Stimulated activated CD4-positive, alpha-beta T cell treated with anti-CD3 and anti-CD28 coated beads, Interleukin-15, amount 100 ng/mL, for 48 hours (primary cell): ENCODE results near the gene COLGALT1.

ENCODE experiments used
- DNase-seq, 2 donors: peaks; one replicate each; pipeline ENCODE4 v3.0.0-alpha.2; 2020; ENCODE audit warnings: low read depth in 2 of 2

COLGALT1 gene

DNA sequence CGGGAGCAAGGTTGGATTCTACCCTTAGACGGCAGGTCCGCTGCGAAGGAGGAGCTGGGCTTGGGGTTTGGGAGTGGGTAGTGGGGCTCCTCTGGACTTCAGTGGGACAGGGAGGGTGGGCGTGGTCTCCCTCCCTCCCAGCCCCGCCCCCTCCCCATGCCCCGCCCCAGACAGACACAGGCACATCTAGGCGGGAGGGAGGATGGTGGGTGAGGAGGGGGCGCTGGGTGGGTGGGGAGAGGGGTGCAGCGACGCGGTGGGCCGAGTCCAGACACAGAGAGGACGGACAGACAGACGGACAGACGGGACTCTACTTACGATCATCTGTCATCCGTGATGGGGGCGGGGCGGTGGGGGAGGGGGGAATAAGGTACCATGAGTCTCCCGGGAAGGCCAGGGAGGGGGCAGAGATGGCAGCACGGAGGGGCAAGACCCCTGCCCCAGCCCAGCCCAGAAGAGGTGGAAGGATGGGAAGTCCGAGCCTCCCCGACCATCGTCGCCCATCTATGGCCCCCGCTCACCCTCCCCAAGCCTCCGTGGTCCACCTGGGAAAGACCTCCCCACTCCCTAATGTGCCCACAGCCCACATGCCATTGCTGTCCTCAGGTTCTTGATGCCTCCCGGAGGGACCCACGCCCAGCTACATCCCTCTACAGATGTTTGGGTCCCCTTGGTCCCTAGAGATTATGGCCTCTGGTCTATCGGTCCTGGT, 67.9 kb downstream of the COLGALT1 start:
- DNase-seq: no peak

DNA sequence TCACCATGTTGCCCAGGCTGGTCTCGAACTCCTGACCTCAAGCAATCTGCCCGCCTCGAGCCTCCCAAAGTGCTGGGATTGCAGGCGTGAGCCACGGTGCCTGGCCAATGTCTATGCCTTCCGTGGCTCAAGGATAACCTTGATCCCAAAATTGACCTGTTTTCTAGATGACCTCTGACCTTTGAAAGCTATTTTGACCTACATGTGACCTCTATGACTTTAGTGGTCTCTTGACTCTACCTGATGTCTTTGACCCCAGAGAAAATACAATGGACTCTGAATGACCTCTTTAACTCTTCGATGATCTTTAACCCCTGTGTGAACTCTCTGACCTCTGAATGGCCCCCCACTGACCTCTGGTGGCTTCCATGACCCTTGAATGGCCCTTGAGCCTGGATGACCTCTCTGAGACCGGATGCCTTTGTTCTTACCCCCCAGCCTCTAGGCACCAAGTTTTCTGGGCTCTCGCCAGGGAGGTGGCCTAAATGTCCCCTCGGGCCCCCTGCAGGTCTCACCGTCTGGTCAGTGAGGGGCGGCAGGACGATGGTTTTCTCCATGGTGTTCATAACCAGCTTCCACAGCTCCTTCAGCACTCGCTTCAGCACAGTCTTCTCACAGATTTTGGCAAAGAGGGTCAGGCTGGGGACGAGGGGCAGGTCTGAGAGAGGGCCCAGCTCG, 69.0 kb downstream of the COLGALT1 start:
- DNase-seq: no peak

DNA sequence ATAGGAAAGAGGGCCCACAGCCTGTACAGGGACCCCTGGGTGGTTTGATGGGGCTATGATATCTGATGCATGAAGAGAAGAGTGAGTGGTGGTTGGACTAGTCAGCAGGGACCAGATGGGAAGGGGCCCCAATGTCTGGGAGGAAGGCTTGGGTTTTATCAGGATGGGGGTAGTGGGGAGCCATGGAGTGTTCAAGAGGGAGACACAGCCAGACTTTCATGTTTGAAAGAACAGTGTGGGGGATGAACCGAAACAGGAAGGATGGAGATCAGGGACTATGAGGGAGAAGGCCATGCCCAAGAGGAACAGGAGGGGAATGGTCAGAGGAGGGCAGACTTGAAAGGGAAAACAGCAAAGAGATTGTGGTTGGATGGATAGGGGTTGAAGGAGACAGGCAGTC, 69.6 kb downstream of the COLGALT1 start:
- DNase-seq: no peak

DNA sequence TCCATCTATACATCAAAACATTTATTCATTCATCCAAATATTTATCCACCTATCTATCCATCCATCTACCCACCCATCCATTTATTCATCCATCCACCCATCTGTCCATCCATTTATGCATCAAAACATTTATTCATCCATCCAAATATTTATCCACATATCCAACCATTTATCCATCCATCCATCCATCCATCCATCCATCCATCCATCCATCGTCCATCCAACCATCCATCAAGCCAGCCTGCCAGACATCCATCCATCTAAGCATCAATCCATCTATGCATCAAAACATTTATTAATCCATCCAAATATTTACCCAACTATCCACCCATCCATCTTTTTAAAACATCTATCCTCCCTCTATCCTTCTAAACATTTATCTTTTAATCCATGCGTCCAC, 70.5 kb downstream of the COLGALT1 start:
- no peak for DNase-seq

DNA sequence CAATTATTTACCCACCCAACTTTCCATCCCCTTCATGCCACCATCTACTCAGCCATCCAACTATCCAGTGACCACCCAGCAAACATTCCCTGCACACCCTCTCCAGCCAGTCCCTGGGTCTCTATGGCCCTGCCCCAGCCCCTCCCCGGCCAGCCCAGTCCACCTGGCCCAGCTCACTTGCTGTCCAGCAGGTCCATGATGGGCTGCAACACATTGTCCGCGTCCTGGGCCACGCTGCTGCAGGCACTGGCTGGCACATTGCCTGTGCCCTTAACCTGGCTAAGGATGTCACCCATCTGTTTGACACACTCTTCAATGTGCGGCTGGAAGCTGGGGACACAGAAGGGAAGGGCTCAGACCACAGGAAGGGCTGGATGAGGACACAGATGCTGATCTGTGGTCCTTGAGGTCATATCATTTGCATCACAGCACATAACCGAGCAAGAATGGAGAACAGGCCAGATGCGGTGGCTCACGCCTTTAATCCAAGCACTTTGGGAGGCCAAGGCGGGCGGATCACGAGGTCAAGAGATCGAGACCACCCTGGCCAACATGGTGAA, 71.1 kb downstream of the COLGALT1 start:
- DNase-seq: no peak

DNA sequence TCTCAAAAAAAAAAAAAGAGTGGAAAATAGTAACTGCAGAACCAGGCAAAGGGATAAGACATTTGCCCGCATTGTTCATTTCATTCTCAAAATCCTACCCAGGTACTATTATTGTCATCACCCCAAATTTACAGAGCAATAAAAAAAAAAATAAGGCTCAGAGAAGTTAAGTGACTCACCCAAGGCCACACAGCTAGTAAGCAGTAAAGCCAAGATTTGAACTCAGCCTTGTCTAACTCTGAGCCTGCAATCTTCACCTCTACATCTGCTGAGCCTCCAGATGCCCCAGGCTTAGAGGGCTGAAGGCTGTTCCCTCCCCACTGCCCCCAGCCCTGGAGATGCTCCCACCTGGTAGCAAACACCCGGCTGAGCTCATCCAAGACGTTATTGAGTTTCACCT, 71.7 kb downstream of the COLGALT1 start:
- DNase-seq: no peak

DNA sequence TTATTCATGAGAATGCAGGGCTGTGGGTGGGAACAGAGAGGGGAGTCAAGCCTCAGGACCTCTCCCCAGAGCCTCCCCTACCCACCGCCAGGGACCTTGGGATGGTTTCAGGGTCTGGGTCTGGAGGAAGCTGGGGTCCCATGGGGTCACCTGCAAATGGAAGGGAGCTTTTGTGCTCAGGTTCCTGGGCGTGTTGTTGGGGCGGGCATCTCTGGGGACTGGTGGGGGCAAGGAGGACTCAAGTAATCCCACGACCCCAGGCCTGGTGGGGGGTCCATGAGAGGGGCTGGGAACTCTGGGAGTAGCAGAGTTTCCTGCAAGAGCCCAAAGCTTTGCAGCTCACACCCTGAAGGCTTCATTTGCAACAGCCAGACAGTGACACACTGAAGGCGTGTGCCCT, 72.5 kb downstream of the COLGALT1 start:
- DNase-seq: no peak

DNA sequence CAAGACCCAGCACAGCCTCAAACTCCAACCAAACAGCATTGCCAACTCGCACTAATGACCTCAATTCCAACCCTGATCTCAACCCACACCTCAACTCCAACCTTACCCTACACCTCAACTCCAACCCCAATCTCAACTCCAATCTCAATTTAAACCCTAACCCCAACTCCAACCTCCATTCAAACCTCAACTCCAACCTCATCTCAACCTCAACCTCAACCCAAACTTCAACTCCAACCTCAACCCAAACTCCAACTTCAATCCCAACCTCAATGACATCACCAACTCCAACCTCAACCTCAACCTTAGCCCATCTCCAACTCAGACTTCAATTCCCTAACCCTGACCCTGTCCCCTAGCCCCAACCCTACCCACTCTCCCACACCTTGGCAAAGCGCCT, 74.3 kb downstream of the COLGALT1 start:
- no peak for DNase-seq

DNA sequence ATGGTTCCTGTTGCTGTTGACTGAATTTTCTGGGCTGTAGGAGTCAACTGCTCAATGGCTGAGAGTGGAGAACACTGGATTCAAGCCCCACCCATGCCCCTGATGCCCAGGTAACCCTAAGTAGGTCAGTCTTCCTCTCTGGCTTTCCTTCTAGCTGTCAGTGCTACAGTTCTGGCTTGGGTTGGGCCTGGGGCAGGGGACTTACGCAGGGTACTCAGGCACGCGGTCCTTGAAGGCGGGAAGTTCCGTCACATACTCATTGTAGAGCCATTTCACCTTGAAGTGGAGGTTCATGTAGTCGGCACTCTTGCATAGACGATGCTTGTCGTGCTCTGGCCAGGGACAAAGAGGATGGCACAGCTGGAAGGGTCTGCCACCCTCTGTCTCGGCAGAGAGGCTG, 77.1 kb downstream of the COLGALT1 start:
- DNase-seq: no peak
